Upper lobe of left lung (tissue), 4 donors: ENCODE data around the gene PIK3R6.

Experiments used
- EP300 ChIP-seq, 4 donors: sonication (generic); formaldehyde crosslinking; IDR thresholded peaks; one replicate each; pipeline ENCODE4 v1.5.1; 2017; ENCODE audit warnings: antibody characterized with exemption in 4 of 4, control low read depth in 2 of 4
- POLR2A ChIP-seq, 4 donors: fragments of 450-650 bp; IDR thresholded peaks; one replicate each; pipeline ENCODE4 v1.5.1; 2016 to 2017; ENCODE audit warnings: antibody characterized with exemption in 4 of 4, mild to moderate bottlenecking in 2 of 4

GRCh38 chr17:8847891-8848290 is 19.6 kb downstream of the PIK3R6 start:
- TF ChIP-seq POLR2A (IDR thresholded peaks at IDR 0.05) (no peak), EP300 (IDR thresholded peaks at IDR 0.05) (no peak)
